Activated T-helper 2 cell treated with anti-CD3 and anti-CD28 coated beads, Interferon-gamma antibody, Interleukin-2, Interleukin-4, amounts not matched to agents 10 μg/mL and 5 μg/mL and 100 μg/mL, durations not matched to agents 14 hours and 24 hours and 36 hours (primary cell): ENCODE results near the gene EEF2K. TPM values are rescaled to one million over a fixed set of nuclear protein-coding genes. Genes with fewer than 3 reads are reported as not detected.

Source experiments
- DNase-seq: peaks from one replicate; pipeline ENCODE4 v3.0.0; 2021; ENCODE audit warnings: low spot score
- H3K27ac Mint-ChIP-seq: one replicate; pipeline ENCODE4 v1.8.0; 2021; ENCODE audit warnings: mixed read lengths
- H3K27me3 Mint-ChIP-seq: one replicate; pipeline ENCODE4 v1.8.0; 2021; ENCODE audit warnings: low read depth, mixed read lengths
- H3K36me3 Mint-ChIP-seq: one replicate; pipeline ENCODE4 v1.8.0; 2021; ENCODE audit warnings: low read depth, mixed read lengths
- H3K4me1 Mint-ChIP-seq: one replicate; pipeline ENCODE4 v1.8.0; 2021; ENCODE audit warnings: low read depth, mixed read lengths
- H3K4me3 Mint-ChIP-seq: one replicate; pipeline ENCODE4 v1.8.0; 2021; ENCODE audit warnings: low read depth, mild to moderate bottlenecking, moderate library complexity, mixed read lengths
- H3K9me3 Mint-ChIP-seq: one replicate; pipeline ENCODE4 v1.8.0; 2021; ENCODE audit warnings: mixed read lengths
- intact Hi-C: fragments of 100-400 bp; cut with micrococcal nuclease; formaldehyde crosslinking; loops from one replicate; pipeline ENCODE4 v1.15.1; 2023
- total RNA-seq: library from RNA; stranded (reverse); gene quantifications from 2 replicates; pipeline ENCODE4 v1.2.3, GENCODE V29; 2022

The EEF2K gene
- total RNA-seq, 1 donor from 2014 or later, result 40.4 TPM

DNA sequence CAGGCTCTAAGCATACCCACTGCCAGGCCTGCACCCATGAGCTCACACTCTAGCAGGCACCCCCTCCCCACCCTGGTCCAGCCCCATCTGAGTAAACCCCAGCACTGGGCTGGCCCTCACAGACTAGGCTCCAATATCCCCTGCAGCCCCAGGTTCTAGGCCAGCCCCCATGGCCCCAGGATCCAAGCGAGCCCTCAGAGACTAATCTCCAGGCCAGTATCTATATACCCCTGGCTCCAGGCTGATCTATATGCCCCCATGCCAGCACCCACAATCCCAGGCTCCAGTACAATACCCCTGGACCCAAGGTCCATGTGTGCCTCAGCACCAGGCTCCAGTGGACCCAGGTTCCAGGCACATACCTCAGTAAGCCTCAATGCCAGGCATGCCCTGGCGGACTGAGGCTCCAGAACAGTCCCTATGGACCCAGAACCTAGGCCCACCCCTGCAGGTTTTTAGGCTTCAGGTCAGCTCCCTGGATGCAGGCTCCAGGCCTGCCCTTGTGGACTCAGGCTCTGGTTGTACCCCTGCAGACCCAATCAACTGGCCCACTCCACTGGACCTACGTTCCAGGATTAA lies 129.7 kb downstream of the EEF2K start:
- Mint-ChIP-seq H3K27me3 (no peaks in the 10 kb centered on the region), H3K36me3 (peaks cover 90% of the 10 kb centered on the region), H3K4me3 (no peak overlapping the region), H3K27ac (no peak overlapping the region), H3K4me1 (peaks cover 8% of the 10 kb centered on the region), H3K9me3 (peaks cover 34% of the 10 kb centered on the region)
- no peak for DNase-seq
- intact Hi-C loops, result no loop called here

DNA sequence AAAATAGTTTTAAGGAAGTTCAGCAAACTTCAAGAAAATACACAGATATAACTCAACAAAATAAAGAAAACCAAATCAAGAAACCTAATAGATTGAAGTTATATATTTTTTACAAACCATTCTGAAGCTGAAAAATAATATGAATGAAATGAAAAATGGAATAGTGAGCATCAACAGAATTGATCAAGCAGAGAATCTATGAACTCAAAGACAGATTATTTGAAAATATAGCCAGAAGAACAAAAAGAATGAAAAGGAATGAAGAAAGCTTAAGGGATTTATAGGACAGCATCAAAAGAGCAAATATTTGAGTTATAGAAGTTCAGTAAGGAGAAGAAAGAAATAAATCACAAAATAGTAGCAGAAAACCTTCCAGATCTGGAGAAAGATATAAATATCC lies 130.5 kb downstream of the EEF2K start:
- no peak for DNase-seq
- intact Hi-C loops, result no loop called here
- Mint-ChIP-seq H3K4me1 (peaks cover 8% of the 10 kb centered on the region), H3K4me3 (no peak overlapping the region), H3K9me3 (peaks cover 34% of the 10 kb centered on the region), H3K27me3 (no peaks in the 10 kb centered on the region), H3K27ac (no peak overlapping the region), H3K36me3 (peaks cover 92% of the 10 kb centered on the region)

DNA sequence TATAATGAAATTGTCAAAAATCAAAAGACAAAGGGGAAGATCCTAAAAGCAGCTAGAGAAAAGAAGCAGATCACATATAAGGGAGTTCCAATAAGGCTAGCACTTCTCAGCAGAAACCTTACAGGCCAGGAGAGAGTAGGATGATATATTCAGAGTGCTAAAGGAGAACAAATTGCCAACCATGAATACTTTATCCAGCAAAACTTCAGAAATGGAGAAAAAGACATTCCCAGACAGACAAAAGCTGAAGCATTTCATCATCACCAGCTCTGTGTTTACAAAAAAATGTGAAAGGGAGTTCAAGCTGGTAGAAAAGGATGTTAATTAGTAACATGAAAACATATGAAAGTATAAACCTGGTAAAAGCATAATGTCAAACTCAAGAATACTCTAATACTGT lies 131.0 kb downstream of the EEF2K start:
- Mint-ChIP-seq H3K9me3 (peaks cover 34% of the 10 kb centered on the region), H3K27me3 (no peaks in the 10 kb centered on the region), H3K27ac (no peak overlapping the region), H3K4me1 (peaks cover 8% of the 10 kb centered on the region), H3K4me3 (no peak overlapping the region), H3K36me3 (peaks cover 92% of the 10 kb centered on the region)
- DNase-seq, result no peak
- intact Hi-C loops, result no loop called here

DNA sequence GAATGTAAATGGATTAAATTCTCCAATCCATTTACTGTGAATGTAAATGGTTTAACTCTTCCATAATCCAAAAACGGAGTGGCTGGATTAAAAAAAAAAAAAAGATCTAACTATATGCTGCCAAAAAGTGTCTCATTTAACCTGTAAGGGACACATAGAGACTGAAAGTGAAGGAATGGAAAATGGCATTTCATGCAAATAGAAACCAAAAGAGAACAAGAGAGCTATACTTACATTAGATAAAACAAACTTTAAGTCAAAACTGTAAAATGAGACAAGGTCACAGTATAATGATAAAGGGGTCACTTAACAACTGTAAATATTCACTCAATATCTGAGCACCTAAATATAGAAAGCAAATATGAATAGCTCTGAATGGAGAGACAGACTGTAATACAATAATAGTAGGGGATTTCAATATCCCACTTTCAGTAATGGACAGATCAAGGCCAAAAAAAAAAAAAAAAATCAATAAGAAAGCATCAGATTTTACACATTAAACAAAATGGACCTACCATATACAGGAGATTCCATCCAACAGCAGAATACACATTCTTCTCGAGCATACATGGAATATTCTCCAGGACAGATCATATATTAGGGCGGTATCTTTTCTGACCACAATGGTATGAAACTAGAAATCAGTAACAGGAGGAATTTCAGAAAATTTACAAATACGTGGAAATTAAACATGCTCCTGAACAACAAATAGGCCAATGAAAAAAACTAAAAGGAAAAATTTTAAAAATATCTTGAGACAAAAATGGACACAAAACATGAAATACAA lies 132.0 kb downstream of the EEF2K start:
- intact Hi-C loops, result no loop called here
- Mint-ChIP-seq H3K4me1 (peaks cover 12% of the 10 kb centered on the region), H3K27ac (no peak overlapping the region), H3K4me3 (no peak overlapping the region), H3K36me3 (peaks cover 96% of the 10 kb centered on the region), H3K27me3 (no peaks in the 10 kb centered on the region), H3K9me3 (peaks cover 34% of the 10 kb centered on the region)
- no peak for DNase-seq

Other genes starting within 250 kb of the EEF2K start
- gene PDZD9, start 205.2 kb upstream of the EEF2K start, total RNA-seq, result not detected in 2 replicates
- gene MOSMO, start 198.2 kb upstream of the EEF2K start, total RNA-seq, result 11.4 and 12.0 TPM in 2 replicates
- 0.07 and 0.11 TPM in 2 replicates for gene VWA3A, start 113.7 kb upstream of the EEF2K start, total RNA-seq
- gene SDR42E2, start 43.8 kb upstream of the EEF2K start, total RNA-seq, result 0.09 TPM in 1 of 2 replicates, not detected in the other
- gene POLR3E, start 91.1 kb downstream of the EEF2K start, total RNA-seq, result 100 and 106 TPM in 2 replicates
- 42.9 and 46.8 TPM in 2 replicates for gene CDR2, start 168.3 kb downstream of the EEF2K start, total RNA-seq